DMS 273 (cell line): ENCODE data around the gene CTXND1.
"Not testable (repeated sequence)": the region's sequence is repeated elsewhere in the genome, so short reads cannot be mapped to it uniquely, and the experiment has no call there.

Experiments used
- DNase-seq: peaks from one replicate; lab custom pipeline; 2025; ENCODE audit not compliant: unreplicated experiment; lab: John Stamatoyannopoulos, UW

Gene CTXND1

GRCh38 chr15:80252121-80252518, at the start of gene CTXND1:
TSS of gene CTXND1 (minus strand) at chr15:80252213. CDS start at chr15:80201949, 50,264 bp downstream.
- peak; percentile 34 for DNase-seq

GRCh38 chr15:80301472-80301871, 49.5 kb upstream of the CTXND1 start:
- no peak for DNase-seq

GRCh38 chr15:80295777-80296176, 43.8 kb upstream of the CTXND1 start:
- not testable (repeated sequence) for DNase-seq

GRCh38 chr15:80292079-80292478, 40.1 kb upstream of the CTXND1 start:
- DNase-seq: no peak

- DNase-seq: not testable (repeated sequence)
Measured at GRCh38 chr15:80290891-80291290, 38.9 kb upstream of the CTXND1 start.

GRCh38 chr15:80289528-80290495, 37.8 kb upstream of the CTXND1 start:
- no peak for DNase-seq

- no peak for DNase-seq
Measured at GRCh38 chr15:80288131-80288530, 36.1 kb upstream of the CTXND1 start.

GRCh38 chr15:80286055-80286454, 34.0 kb upstream of the CTXND1 start:
- no peak for DNase-seq

GRCh38 chr15:80285379-80285778, 33.4 kb upstream of the CTXND1 start:
- DNase-seq: no peak

- no peak for DNase-seq
Measured at GRCh38 chr15:80283531-80283930, 31.5 kb upstream of the CTXND1 start.

- no peak for DNase-seq
Measured at GRCh38 chr15:80277147-80277546, 25.1 kb upstream of the CTXND1 start.

- peak; percentile 79 for DNase-seq
Measured at GRCh38 chr15:80275961-80276360, 23.9 kb upstream of the CTXND1 start.

GRCh38 chr15:80274996-80275395, 23.0 kb upstream of the CTXND1 start:
- DNase-seq: no peak

- DNase-seq: no peak
Measured at GRCh38 chr15:80274554-80274953, 22.5 kb upstream of the CTXND1 start.

GRCh38 chr15:80272987-80273386, 21.0 kb upstream of the CTXND1 start:
- DNase-seq: peak; percentile 27

GRCh38 chr15:80270472-80270871, 18.5 kb upstream of the CTXND1 start:
- DNase-seq: no peak

GRCh38 chr15:80268101-80268500, 16.1 kb upstream of the CTXND1 start:
- DNase-seq: no peak

GRCh38 chr15:80267658-80268057, 15.6 kb upstream of the CTXND1 start:
- no peak for DNase-seq

GRCh38 chr15:80266745-80267144, 14.7 kb upstream of the CTXND1 start:
- no peak for DNase-seq

GRCh38 chr15:80266113-80266512, 14.1 kb upstream of the CTXND1 start:
- no peak for DNase-seq

GRCh38 chr15:80265021-80265420, 13.0 kb upstream of the CTXND1 start:
- no peak for DNase-seq

GRCh38 chr15:80264031-80264430, 12.0 kb upstream of the CTXND1 start:
- no peak for DNase-seq

- DNase-seq: no peak
Measured at GRCh38 chr15:80260551-80260950, 8.5 kb upstream of the CTXND1 start.
